ENCODE data around the gene TIMM21.

DNA sequence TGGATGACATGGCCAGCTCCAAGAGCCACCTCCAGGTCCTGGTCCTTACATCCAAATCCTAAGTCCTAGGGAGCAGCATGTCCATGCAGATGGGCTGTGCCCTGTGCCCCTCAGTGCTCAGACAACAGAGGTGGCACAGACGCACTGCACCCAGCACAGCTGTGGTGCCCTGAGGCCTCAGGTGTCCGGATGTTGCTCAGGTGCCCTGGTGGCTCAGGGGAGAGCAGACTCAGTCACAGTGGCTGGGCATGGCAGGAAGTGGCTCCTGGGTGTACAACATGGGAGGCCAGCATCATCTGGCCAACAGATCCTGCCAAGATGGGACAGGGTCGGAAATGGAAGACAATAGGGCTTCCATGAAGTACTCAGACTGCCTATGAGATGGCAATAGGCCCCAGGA lies 50.1 kb downstream of the TIMM21 start:
- TF ChIP-seq CTCF (IDR thresholded peaks at IDR 0.05) (no peak), POLR2A (IDR thresholded peaks at IDR 0.05) (no peak), POLR2AphosphoS5 (IDR thresholded peaks at IDR 0.05) (no peak), EP300 (IDR thresholded peaks at IDR 0.05) (no peak)

Data from gastroesophageal sphincter (tissue), 3 donors.